HEK293 (cell line): ENCODE data around the gene DIO3.

ENCODE experiments used
- CTCF ChIA-PET: fragments of 350-600 bp; formaldehyde crosslinking; extraction: SDS; loops from one replicate; lab custom pipeline; 2021; ENCODE audit warnings: antibody characterized with exemption; lab: Yijun Ruan, JAX
- POLR2A ChIA-PET: fragments of 300-600 bp; formaldehyde crosslinking; extraction: SDS; loops from one replicate; lab custom pipeline; 2020; ENCODE audit warnings: antibody characterized with exemption, inconsistent platforms; lab: Yijun Ruan, JAX
- H3K27ac ChIP-seq: fragments of 200-500 bp; sonication (Bioruptor generic); 2 replicates; pipeline ENCODE4 v1.5.1; 2014; ENCODE audit warnings: low read depth, low read length, control low read depth, inconsistent platforms; ENCODE audit errors: extremely low read depth
- H3K36me3 ChIP-seq, 2 experiments: fragments of 200-500 bp in 1 of 2; sonication (Bioruptor generic) in 1 of 2; 1 replicate in 1 of 2; 2 replicates in 1 of 2; pipeline ENCODE4 v1.5.1; 2014 to 2017; ENCODE audit warnings: inconsistent platforms in 2 of 2, low read length in 2 of 2; ENCODE audit not compliant: control insufficient read depth in 2 of 2, insufficient read depth in 1 of 2
- H3K4me1 ChIP-seq: fragments of 200-500 bp; sonication (Bioruptor generic); 2 replicates; pipeline ENCODE4 v1.5.1; 2014; ENCODE audit warnings: mild to moderate bottlenecking, low read length, inconsistent platforms; ENCODE audit not compliant: control insufficient read depth, insufficient read depth
- H3K4me3 ChIP-seq: 2 replicates; pipeline ENCODE4 v1.5.1; 2011; ENCODE audit warnings: low read depth, mild to moderate bottlenecking, control low read depth, low read length, moderate library complexity
- H3K9me3 ChIP-seq: fragments of 200-500 bp; sonication (Bioruptor generic); 2 replicates; pipeline ENCODE4 v1.5.1; 2014; ENCODE audit warnings: low read depth, low read length, inconsistent platforms; ENCODE audit not compliant: control insufficient read depth, insufficient read depth
- ELK4 ChIP-seq: IDR thresholded peaks from 2 replicates; pipeline ENCODE4 v1.6.1; 2011; ENCODE audit warnings: mild to moderate bottlenecking, low read depth, low read length, borderline replicate concordance
- GFI1B ChIP-seq: fragments of 450-650 bp; formaldehyde crosslinking; IDR thresholded peaks from 2 replicates; pipeline ENCODE4 v1.5.1; 2016; ENCODE audit warnings: missing biosample characterization, missing genetic modification characterization
- HOXD13 ChIP-seq: sonication (generic); formaldehyde crosslinking; IDR thresholded peaks from 2 replicates; pipeline ENCODE4 v1.8.0; 2022; ENCODE audit warnings: missing genetic modification reagents, borderline replicate concordance
- KLF1 ChIP-seq: fragments of 450-650 bp; formaldehyde crosslinking; IDR thresholded peaks from 2 replicates; pipeline ENCODE4 v1.5.1; 2016; ENCODE audit warnings: missing biosample characterization, missing genetic modification characterization
- KLF17 ChIP-seq: fragments of 450-650 bp; formaldehyde crosslinking; IDR thresholded peaks from 2 replicates; pipeline ENCODE4 v1.5.1; 2016; ENCODE audit warnings: missing biosample characterization, missing genetic modification characterization
- REPIN1 ChIP-seq: fragments of 450-650 bp; formaldehyde crosslinking; IDR thresholded peaks from 2 replicates; pipeline ENCODE4 v1.5.1; 2017; ENCODE audit warnings: missing biosample characterization, missing genetic modification characterization, low read depth
- SCRT1 ChIP-seq: fragments of 450-650 bp; formaldehyde crosslinking; IDR thresholded peaks from 2 replicates; pipeline ENCODE4 v1.5.1; 2016; ENCODE audit warnings: missing biosample characterization, missing genetic modification characterization, borderline replicate concordance
- TRIM28 ChIP-seq: IDR thresholded peaks from 2 replicates; pipeline ENCODE4 v1.6.1; 2011; ENCODE audit warnings: low read length, control low read depth, borderline replicate concordance
- WT1 ChIP-seq: fragments of 450-650 bp; formaldehyde crosslinking; IDR thresholded peaks from 2 replicates; pipeline ENCODE4 v1.5.1; 2016; ENCODE audit warnings: missing biosample characterization, missing genetic modification characterization
- ZBTB10 ChIP-seq: fragments of 450-650 bp; formaldehyde crosslinking; IDR thresholded peaks from 2 replicates; pipeline ENCODE4 v1.5.1; 2016; ENCODE audit warnings: missing biosample characterization, missing genetic modification characterization
- ZBTB7A ChIP-seq: fragments of 450-650 bp; formaldehyde crosslinking; IDR thresholded peaks from 2 replicates; pipeline ENCODE4 v1.5.1; 2016; ENCODE audit warnings: low read depth, missing biosample characterization, missing genetic modification characterization
- ZFP41 ChIP-seq: fragments of 450-650 bp; formaldehyde crosslinking; IDR thresholded peaks from 2 replicates; pipeline ENCODE4 v1.5.1; 2016; ENCODE audit warnings: missing biosample characterization, missing genetic modification characterization, borderline replicate concordance
- ZIC2 ChIP-seq: fragments of 450-650 bp; formaldehyde crosslinking; IDR thresholded peaks from 2 replicates; pipeline ENCODE4 v1.5.1; 2016; ENCODE audit warnings: missing biosample characterization, missing genetic modification characterization
- ZNF140 ChIP-seq: fragments of 450-650 bp; formaldehyde crosslinking; IDR thresholded peaks from 2 replicates; pipeline ENCODE4 v1.5.1; 2016; ENCODE audit warnings: missing biosample characterization, missing genetic modification characterization
- ZNF18 ChIP-seq: fragments of 450-650 bp; formaldehyde crosslinking; IDR thresholded peaks from 2 replicates; pipeline ENCODE4 v1.5.1; 2016; ENCODE audit warnings: missing biosample characterization, missing genetic modification characterization
- ZNF19 ChIP-seq: fragments of 450-650 bp; formaldehyde crosslinking; IDR thresholded peaks from 2 replicates; pipeline ENCODE4; 2016; ENCODE audit warnings: missing biosample characterization, missing genetic modification characterization, low read depth
- ZNF239 ChIP-seq: fragments of 450-650 bp; formaldehyde crosslinking; IDR thresholded peaks from 2 replicates; pipeline ENCODE4 v1.5.1; 2016; ENCODE audit warnings: missing biosample characterization, missing genetic modification characterization
- ZNF366 ChIP-seq: fragments of 450-650 bp; formaldehyde crosslinking; conservative IDR thresholded peaks from 2 replicates; pipeline ENCODE4 v1.5.1; 2016; ENCODE audit warnings: missing biosample characterization, missing genetic modification characterization
- ZNF518A ChIP-seq: fragments of 450-650 bp; formaldehyde crosslinking; conservative IDR thresholded peaks from 2 replicates; pipeline ENCODE4 v1.5.1; 2016; ENCODE audit warnings: low read depth, missing biosample characterization, missing genetic modification characterization
- ZNF530 ChIP-seq: fragments of 450-650 bp; formaldehyde crosslinking; IDR thresholded peaks from 2 replicates; pipeline ENCODE4 v1.5.1; 2016; ENCODE audit warnings: low read depth, missing biosample characterization, missing genetic modification characterization
- ZNF658 ChIP-seq: fragments of 450-650 bp; formaldehyde crosslinking; IDR thresholded peaks from 2 replicates; pipeline ENCODE4; 2016; ENCODE audit warnings: missing biosample characterization, missing genetic modification characterization
- ZNF692 ChIP-seq: fragments of 450-650 bp; formaldehyde crosslinking; IDR thresholded peaks from 2 replicates; pipeline ENCODE4 v1.5.1; 2016; ENCODE audit warnings: missing biosample characterization, missing genetic modification characterization
- ZSCAN30 ChIP-seq: fragments of 450-650 bp; IDR thresholded peaks from 2 replicates; pipeline ENCODE4 v1.5.1; 2018; ENCODE audit warnings: missing biosample characterization, mild to moderate bottlenecking, missing genetic modification characterization, moderate library complexity

DIO3 gene

GRCh38 chr14:101598159-101598558 is 36.9 kb downstream of the DIO3 start:
- H3K36me3 ChIP-seq: no peaks in the 10 kb centered on the region
- H3K27ac ChIP-seq: no peak overlapping the region
- no peak overlapping the region for H3K4me3 ChIP-seq
- POLR2A ChIA-PET: no interaction called here
- TF ChIP-seq ZBTB10 (tag by site-specific recombination) (no peak), GFI1B (tag by site-specific recombination) (no peak), KLF1 (tag by site-specific recombination) (no peak), HOXD13 (CRISPR knock-in tag) (no peak), TRIM28 (no peak), ZNF530 (no peak), ZNF140 (tag by site-specific recombination) (no peak), ZNF18 (tag by site-specific recombination) (no peak), ELK4 (no peak), ZNF658 (no peak), ZBTB7A (tag by site-specific recombination) (no peak), ZFP41 (tag by site-specific recombination) (no peak), ZIC2 (tag by site-specific recombination) (no peak)
- no peaks in the 10 kb centered on the region for H3K4me1 ChIP-seq
- CTCF ChIA-PET: no interaction called here
- H3K9me3 ChIP-seq: no peaks in the 10 kb centered on the region

- H3K27ac ChIP-seq: no peak overlapping the region
- CTCF ChIA-PET: no interaction called here
- POLR2A ChIA-PET: no interaction called here
- H3K36me3 ChIP-seq: no peaks in the 10 kb centered on the region
- TF ChIP-seq ZNF518A (tag by site-specific recombination) (no peak), ZNF19 (tag by site-specific recombination) (no peak), ZNF692 (tag by site-specific recombination) (no peak), ZNF239 (tag by site-specific recombination) (no peak), REPIN1 (no peak), ZSCAN30 (no peak), ZNF366 (tag by site-specific recombination) (no peak), SCRT1 (tag by site-specific recombination) (no peak), WT1 (no peak), KLF17 (tag by site-specific recombination) (no peak)
- no peak overlapping the region for H3K4me3 ChIP-seq
- H3K9me3 ChIP-seq: no peaks in the 10 kb centered on the region
- H3K4me1 ChIP-seq: no peaks in the 10 kb centered on the region
Observed at GRCh38 chr14:101598571-101599233, 37.4 kb downstream of the DIO3 start.
